Spleen (tissue), 7 donors: Measurements from ENCODE around the gene MMP8.

Source experiments
- CTCF ChIP-seq, 11 experiments: fragments of 200-600 bp in 7 of 11; fragments of 450-650 bp in 4 of 11; sonication (generic) in 4 of 11; IDR thresholded peaks in 8 of 11; conservative IDR thresholded peaks in 3 of 11; 1 replicate in 7 of 11; 2 replicates in 4 of 11; pipeline versions ENCODE4 v1.4.0 to v1.8.0; 2016 to 2021; ENCODE audit warnings: antibody characterized with exemption in 11 of 11, inconsistent platforms in 4 of 11, mild to moderate bottlenecking in 1 of 11
- POLR2AphosphoS5 ChIP-seq, 3 donors: sonication (generic); formaldehyde crosslinking; IDR thresholded peaks; one replicate each; pipeline ENCODE4 v1.5.1; 2017; ENCODE audit warnings: antibody characterized with exemption in 3 of 3
- donor health status: DM: no; HTN: no; CAD: no; lungs with moderate emphysema.
- donor health status: DM: no; HTN: no; CAD: no.
- donor health status: DM: no; HTN: no; CAD: no.

GRCh38 chr11:102722821-102723220 lies 1.9 kb downstream of the MMP8 start:
- TF ChIP-seq CTCF (IDR thresholded peaks at IDR 0.05 in 8 of 11, conservative IDR thresholded peaks at IDR 0.05 in 3 of 11) (no peak), POLR2AphosphoS5 (IDR thresholded peaks at IDR 0.05) (no peak)
